HepG2 (cell line): ENCODE results near the gene ASAP2. TPM values are rescaled to one million over a fixed set of nuclear protein-coding genes. Genes with fewer than 3 reads are reported as not detected.
A peak's percentile ranks its signal among the peaks of the same experiment; 100 is the strongest.

Experiments used
- AHR ChIP-seq: IDR thresholded peaks from 2 replicates; pipeline ENCODE4 v1.6.1; 2018; ENCODE audit warnings: missing genetic modification reagents, missing compliant biosample characterization
- BORCS8-MEF2B ChIP-seq: sonication (generic); formaldehyde crosslinking; IDR thresholded peaks from 2 replicates; pipeline ENCODE4 v1.8.0; 2022; ENCODE audit warnings: mild to moderate bottlenecking, missing genetic modification reagents
- ELF1 ChIP-seq: sonication (generic); formaldehyde crosslinking; IDR thresholded peaks from 2 replicates; pipeline ENCODE4 v1.4.0; 2020; ENCODE audit warnings: missing genetic modification reagents
- HNF4G ChIP-seq, 2 experiments: sonication (generic) in 1 of 2; formaldehyde crosslinking in 1 of 2; IDR thresholded peaks; 2 replicates each; pipeline versions ENCODE4 v1.4.0 to v1.6.1; 2011 to 2020; ENCODE audit warnings: borderline replicate concordance in 2 of 2, low read depth in 2 of 2, mild to moderate bottlenecking in 2 of 2, low read length in 1 of 2, missing genetic modification reagents in 1 of 2, moderate library complexity in 1 of 2
- RFX1 ChIP-seq: fragments of 450-650 bp; IDR thresholded peaks from 2 replicates; pipeline ENCODE4 v1.6.1; 2017
- ZBTB21 ChIP-seq: sonication (generic); formaldehyde crosslinking; IDR thresholded peaks from 2 replicates; pipeline ENCODE4 v1.4.0; 2020; ENCODE audit warnings: missing genetic modification reagents
- ZNF12 ChIP-seq: sonication (generic); formaldehyde crosslinking; IDR thresholded peaks from 2 replicates; pipeline ENCODE4 v1.5.0; 2020; ENCODE audit warnings: missing genetic modification reagents
- ZNF124 ChIP-seq: sonication (generic); formaldehyde crosslinking; IDR thresholded peaks from 2 replicates; pipeline ENCODE4 v1.4.0; 2020; ENCODE audit warnings: missing genetic modification reagents
- ZNF343 ChIP-seq: sonication (generic); formaldehyde crosslinking; IDR thresholded peaks from 2 replicates; pipeline ENCODE4 v1.4.0; 2020; ENCODE audit warnings: mild to moderate bottlenecking, missing genetic modification reagents
- ZNF598 ChIP-seq: sonication (generic); formaldehyde crosslinking; IDR thresholded peaks from 2 replicates; pipeline ENCODE4 v1.5.1; 2020; ENCODE audit warnings: mild to moderate bottlenecking, missing genetic modification reagents, borderline replicate concordance
- ZNF605 ChIP-seq: sonication (generic); formaldehyde crosslinking; IDR thresholded peaks from 2 replicates; pipeline ENCODE4 v1.8.0; 2022; ENCODE audit warnings: mild to moderate bottlenecking, missing genetic modification reagents
- ZNF788 ChIP-seq: sonication (generic); formaldehyde crosslinking; IDR thresholded peaks from 2 replicates; pipeline ENCODE4 v1.5.0; 2020; ENCODE audit warnings: mild to moderate bottlenecking, missing genetic modification reagents, borderline replicate concordance
- ZNF883 ChIP-seq: sonication (generic); formaldehyde crosslinking; IDR thresholded peaks from 2 replicates; pipeline ENCODE4 v1.5.1; 2020; ENCODE audit warnings: mild to moderate bottlenecking, missing genetic modification reagents; ENCODE audit errors: not compliant biosample characterization
- polyA plus RNA-seq, 8 experiments: library from polyadenylated mRNA; depleted of rRNA in 3 of 8; stranded (reverse) in 7 of 8; unstranded in 1 of 8; fragments of >200 nt; fragmentation: Illumina TruSeq in 4 of 8; extraction: Trizol in 4 of 8; gene quantifications; 2 replicates each; pipeline versions ENCODE4 v1.2.1 to v1.2.3, GENCODE V29; 2011 to 2016; ENCODE audit warnings: low read depth in 4 of 8, missing spikeins in 1 of 8, mixed read lengths in 1 of 8; ENCODE audit not compliant: insufficient read depth in 1 of 8
- total RNA-seq, 5 experiments: library from RNA; depleted of rRNA; stranded (reverse); fragments of >200 nt; fragmentation: Illumina TruSeq; extraction: Trizol; gene quantifications; 2 replicates each; pipeline ENCODE4 v1.2.3, GENCODE V29; 2016; ENCODE audit warnings: low read depth in 1 of 5
- TF ChIP-seq, protein P1 (sequence below): sonication (generic); formaldehyde crosslinking; IDR thresholded peaks from 2 replicates; pipeline ENCODE4 v1.5.0; 2020; ENCODE audit warnings: missing genetic modification reagents, mild to moderate bottlenecking, borderline replicate concordance
- TF ChIP-seq, protein P2 (sequence below): sonication (generic); formaldehyde crosslinking; IDR thresholded peaks from 2 replicates; pipeline ENCODE4 v1.5.1; 2020; ENCODE audit warnings: mild to moderate bottlenecking, missing genetic modification reagents, moderate library complexity
- TF ChIP-seq, protein P3 (sequence below): sonication (generic); formaldehyde crosslinking; IDR thresholded peaks from 2 replicates; pipeline ENCODE4 v1.8.0; 2022; ENCODE audit warnings: mild to moderate bottlenecking, missing genetic modification reagents

ASAP2 gene
- total and polyA plus RNA-seq, 2 of the 13 experiments (the other 11 are each of a cell fraction or from before 2014, with no cell fraction given), result 7.3 to 22.3 TPM

DNA sequence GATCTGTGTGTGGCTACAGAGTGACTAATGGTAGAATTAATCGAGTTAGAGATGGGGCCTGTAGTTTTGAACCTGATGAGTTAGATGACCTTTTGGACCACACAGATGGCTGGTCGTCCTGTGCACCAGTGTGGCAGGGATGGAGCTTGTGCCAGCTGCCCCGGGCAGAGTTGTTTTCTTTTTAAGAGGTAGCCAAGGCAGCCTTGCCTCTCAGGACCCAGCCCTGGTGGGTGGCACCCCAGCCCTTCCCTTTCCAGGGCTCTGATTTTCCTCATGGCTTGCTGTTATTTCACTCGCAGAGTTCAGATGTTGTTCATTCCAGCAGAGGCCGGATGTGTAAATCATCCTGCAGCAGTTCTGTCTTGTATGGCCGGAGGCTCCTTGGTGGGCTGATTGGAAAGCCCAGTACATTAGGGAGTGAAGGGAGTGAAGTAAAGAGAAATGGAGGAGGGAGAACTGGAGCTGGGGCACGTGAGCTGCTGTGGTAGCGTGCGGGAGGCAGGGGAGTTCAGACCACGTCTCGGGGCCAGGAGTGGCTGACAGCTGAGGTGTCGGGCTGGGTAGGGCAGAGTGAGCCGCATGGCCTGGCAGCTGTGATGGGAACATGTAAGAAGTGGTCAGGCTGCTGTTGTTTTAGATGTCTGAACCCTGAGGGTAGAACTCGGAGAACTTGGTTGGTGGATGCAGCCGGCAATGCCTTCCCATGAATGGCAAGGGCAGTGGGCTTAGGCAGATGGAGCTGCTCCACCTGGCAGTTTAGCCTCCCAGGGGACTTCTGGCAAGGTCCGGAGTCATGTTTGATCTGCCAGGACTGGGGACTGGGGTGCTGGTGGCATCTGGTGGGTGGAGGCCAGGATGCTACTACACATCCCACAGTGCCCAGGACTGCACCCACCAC lies 28.8 kb downstream of the ASAP2 start (continued):
- TF ChIP-seq, protein P1, sequence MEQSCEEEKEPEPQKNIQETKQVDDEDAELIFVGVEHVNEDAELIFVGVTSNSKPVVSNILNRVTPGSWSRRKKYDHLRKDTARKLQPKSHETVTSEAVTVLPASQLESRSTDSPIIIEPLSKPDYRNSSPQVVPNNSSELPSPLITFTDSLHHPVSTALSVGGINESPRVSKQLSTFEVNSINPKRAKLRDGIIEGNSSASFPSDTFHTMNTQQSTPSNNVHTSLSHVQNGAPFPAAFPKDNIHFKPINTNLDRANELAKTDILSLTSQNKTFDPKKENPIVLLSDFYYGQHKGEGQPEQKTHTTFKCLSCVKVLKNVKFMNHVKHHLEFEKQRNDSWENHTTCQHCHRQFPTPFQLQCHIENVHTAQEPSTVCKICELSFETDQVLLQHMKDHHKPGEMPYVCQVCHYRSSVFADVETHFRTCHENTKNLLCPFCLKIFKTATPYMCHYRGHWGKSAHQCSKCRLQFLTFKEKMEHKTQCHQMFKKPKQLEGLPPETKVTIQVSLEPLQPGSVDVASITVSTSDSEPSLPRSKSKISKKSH, result 0 out of 2 replicates have a peak, but pooled peaks have one; percentile 15
- TF ChIP-seq ZNF12, result no peak
- TF ChIP-seq ZNF883, result peak; percentile 15
- TF ChIP-seq ZBTB21, result no peak
- TF ChIP-seq, protein P2, sequence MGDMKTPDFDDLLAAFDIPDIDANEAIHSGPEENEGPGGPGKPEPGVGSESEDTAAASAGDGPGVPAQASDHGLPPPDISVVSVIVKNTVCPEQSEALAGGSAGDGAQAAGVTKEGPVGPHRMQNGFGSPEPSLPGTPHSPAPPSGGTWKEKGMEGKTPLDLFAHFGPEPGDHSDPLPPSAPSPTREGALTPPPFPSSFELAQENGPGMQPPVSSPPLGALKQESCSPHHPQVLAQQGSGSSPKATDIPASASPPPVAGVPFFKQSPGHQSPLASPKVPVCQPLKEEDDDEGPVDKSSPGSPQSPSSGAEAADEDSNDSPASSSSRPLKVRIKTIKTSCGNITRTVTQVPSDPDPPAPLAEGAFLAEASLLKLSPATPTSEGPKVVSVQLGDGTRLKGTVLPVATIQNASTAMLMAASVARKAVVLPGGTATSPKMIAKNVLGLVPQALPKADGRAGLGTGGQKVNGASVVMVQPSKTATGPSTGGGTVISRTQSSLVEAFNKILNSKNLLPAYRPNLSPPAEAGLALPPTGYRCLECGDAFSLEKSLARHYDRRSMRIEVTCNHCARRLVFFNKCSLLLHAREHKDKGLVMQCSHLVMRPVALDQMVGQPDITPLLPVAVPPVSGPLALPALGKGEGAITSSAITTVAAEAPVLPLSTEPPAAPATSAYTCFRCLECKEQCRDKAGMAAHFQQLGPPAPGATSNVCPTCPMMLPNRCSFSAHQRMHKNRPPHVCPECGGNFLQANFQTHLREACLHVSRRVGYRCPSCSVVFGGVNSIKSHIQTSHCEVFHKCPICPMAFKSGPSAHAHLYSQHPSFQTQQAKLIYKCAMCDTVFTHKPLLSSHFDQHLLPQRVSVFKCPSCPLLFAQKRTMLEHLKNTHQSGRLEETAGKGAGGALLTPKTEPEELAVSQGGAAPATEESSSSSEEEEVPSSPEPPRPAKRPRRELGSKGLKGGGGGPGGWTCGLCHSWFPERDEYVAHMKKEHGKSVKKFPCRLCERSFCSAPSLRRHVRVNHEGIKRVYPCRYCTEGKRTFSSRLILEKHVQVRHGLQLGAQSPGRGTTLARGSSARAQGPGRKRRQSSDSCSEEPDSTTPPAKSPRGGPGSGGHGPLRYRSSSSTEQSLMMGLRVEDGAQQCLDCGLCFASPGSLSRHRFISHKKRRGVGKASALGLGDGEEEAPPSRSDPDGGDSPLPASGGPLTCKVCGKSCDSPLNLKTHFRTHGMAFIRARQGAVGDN (CRISPR knock-in tag), result peak; percentile 67
- TF ChIP-seq, protein P3, sequence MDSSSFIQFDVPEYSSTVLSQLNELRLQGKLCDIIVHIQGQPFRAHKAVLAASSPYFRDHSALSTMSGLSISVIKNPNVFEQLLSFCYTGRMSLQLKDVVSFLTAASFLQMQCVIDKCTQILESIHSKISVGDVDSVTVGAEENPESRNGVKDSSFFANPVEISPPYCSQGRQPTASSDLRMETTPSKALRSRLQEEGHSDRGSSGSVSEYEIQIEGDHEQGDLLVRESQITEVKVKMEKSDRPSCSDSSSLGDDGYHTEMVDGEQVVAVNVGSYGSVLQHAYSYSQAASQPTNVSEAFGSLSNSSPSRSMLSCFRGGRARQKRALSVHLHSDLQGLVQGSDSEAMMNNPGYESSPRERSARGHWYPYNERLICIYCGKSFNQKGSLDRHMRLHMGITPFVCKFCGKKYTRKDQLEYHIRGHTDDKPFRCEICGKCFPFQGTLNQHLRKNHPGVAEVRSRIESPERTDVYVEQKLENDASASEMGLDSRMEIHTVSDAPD, result no peak
- TF ChIP-seq ELF1 (CRISPR knock-in tag), result no peak
- TF ChIP-seq ZNF605 (CRISPR knock-in tag), result no peak
- no peak for TF ChIP-seq ZNF343 (CRISPR knock-in tag)
- TF ChIP-seq ZNF124 (CRISPR knock-in tag), result no peak
- TF ChIP-seq ZNF598, result peak; percentile 84; the same call in 1 of the 2 replicates
- TF ChIP-seq BORCS8-MEF2B (CRISPR knock-in tag), result 0 out of 2 replicates have a peak, but pooled peaks have one; percentile 35
- TF ChIP-seq ZNF788 (CRISPR knock-in tag), result peak; percentile 52; the same call in 1 of the 2 replicates
- no peak for TF ChIP-seq HNF4G (IDR thresholded peaks at IDR 0.05; ENCODE audit: borderline replicate concordance, low read depth, low read length)
- no peak for TF ChIP-seq HNF4G (CRISPR knock-in tag; IDR thresholded peaks at IDR 0.05; ENCODE audit: borderline replicate concordance, low read depth)
- TF ChIP-seq AHR (CRISPR knock-in tag), result peak; percentile 67; the same call in 1 of the 2 replicates
- TF ChIP-seq RFX1, result no peak
